Measurements from ENCODE around the gene KAT6B. TPM values are rescaled to one million over a fixed set of nuclear protein-coding genes. Genes with fewer than 3 reads are reported as not detected.

Gene KAT6B
- total and polyA plus RNA-seq, 2 of the 8 experiments (the other 6 are each of a cell fraction or from before 2014, with no cell fraction given) = 7.3 to 30.8 TPM

GRCh38 chr10:74827694-74828093 is 1.3 kb downstream of the KAT6B start:
- H2BK5ac ChIP-seq (ENCODE audit: low read depth, low read length) = no peak overlapping the region
- POLR2A ChIA-PET (ENCODE audit: partially characterized antibody) = interaction anchor here (1.2 to 1.3 kb wide), 4 partner anchors 14 to 408 kb away, joined by 3 to 4 read pairs (median 4); partner anchors contain the start of gene COMTD1
- peak overlapping the region; percentile 65 to 98 (median 76); a peak in 5 of 8 replicates for H3K4me3 ChIP-seq (ENCODE audit: extremely low read depth in 1 of 4, insufficient read depth in 2 of 4, low read depth in 3 of 4, low read length in 4 of 4)
- peaks cover 14% of the 10 kb centered on the region for H3K23me2 ChIP-seq (ENCODE audit: low read depth, low read length)
- peaks cover 3 to 8% (median 5%) of the 10 kb centered on the region in 4 experiments for H3K4me1 ChIP-seq (replicated peaks in 1 of 4; ENCODE audit: control insufficient read depth in 3 of 4, insufficient read depth in 4 of 4, low read length in 3 of 4)
- H3K36me3 ChIP-seq (ENCODE audit: control insufficient read depth in 2 of 4, insufficient read depth in 4 of 4, low read length in 3 of 4) = no peaks in the 10 kb centered on the region
- no peak overlapping the region for H3K56ac ChIP-seq (replicated peaks; ENCODE audit: insufficient read length, low read depth, low read length)
- no peak overlapping the region for H3K23ac ChIP-seq (ENCODE audit: insufficient read length)
- H3K9ac ChIP-seq (replicated peaks in 1 of 4; ENCODE audit: extremely low read depth in 1 of 4, low read depth in 3 of 4, low read length in 3 of 4) = no peak overlapping the region
- no peaks in the 10 kb centered on the region for H3K9me3 ChIP-seq (ENCODE audit: insufficient read depth in 2 of 2, low read depth in 1 of 2, low read length in 1 of 2)
- DNase-seq (ENCODE audit: low read depth in 1 of 2, low spot score in 2 of 2) (no peak), FAIRE-seq (no peak)
- H3K27me3 ChIP-seq (replicated peaks in 1 of 4; ENCODE audit: control insufficient read depth in 3 of 4, extremely low read depth in 1 of 4, insufficient read depth in 3 of 4, low read length in 3 of 4) = no peaks in the 10 kb centered on the region
- H2BK15ac ChIP-seq (ENCODE audit: low read length) = no peak overlapping the region; the same call in 1 of the 2 replicates
- no peak overlapping the region for H2BK120ac ChIP-seq (replicated peaks; ENCODE audit: low read depth, low read length)
- no peak overlapping the region for H2AFZ ChIP-seq (ENCODE audit: low read length)
- no peak overlapping the region for H4K91ac ChIP-seq (replicated peaks; ENCODE audit: insufficient read length, low read length)
- H3K14ac ChIP-seq (ENCODE audit: insufficient read length) = no peak overlapping the region
- H4K8ac ChIP-seq (ENCODE audit: extremely low read depth, insufficient read depth, low read length) = no peak overlapping the region
- H3K4me2 ChIP-seq (ENCODE audit: insufficient read depth in 1 of 2, low read depth in 2 of 2, low read length in 2 of 2) = peak overlapping the region; percentile 93 to 96
- H3K4ac ChIP-seq (replicated peaks; ENCODE audit: insufficient read length, low read depth, low read length) = no peak overlapping the region
- H3K18ac ChIP-seq (ENCODE audit: extremely low read depth, low read length) = no peak overlapping the region
- no peaks in the 10 kb centered on the region for H4K20me1 ChIP-seq (replicated peaks in 1 of 2; ENCODE audit: control insufficient read depth in 1 of 2, insufficient read depth in 2 of 2, low read length in 2 of 2)
- H2AK5ac ChIP-seq (ENCODE audit: low read depth, low read length) = 0 out of 2 replicates have a peak overlapping the region, but pooled peaks have one; percentile 15
- H3K79me2 ChIP-seq (ENCODE audit: control insufficient read depth in 1 of 2, insufficient read depth in 2 of 2, low read length in 2 of 2) = peaks cover 6 to 42% of the 10 kb centered on the region in 2 experiments
- CTCF ChIA-PET (ENCODE audit: partially characterized antibody) = interaction anchor here (1.2 kb wide), 1 partner anchor 193 kb away, joined by 3 read pairs; no protein-coding TSS in a partner anchor
- no peak overlapping the region for H2BK20ac ChIP-seq (ENCODE audit: low read length)
- 91% methylated on average over 7 of the region's 7 CpGs; no CpG with 5 or more reads in 1 of the 2 experiments for WGBS, 2 experiments (ENCODE audit: extremely low coverage in 1 of 2, insufficient coverage in 1 of 2, insufficient read length in 1 of 2, insufficient replicate concordance in 2 of 2, low coverage in 1 of 2, low lambda C conversion rate in 2 of 2, missing lambda C conversion rate in 1 of 2)
- H3K79me1 ChIP-seq (ENCODE audit: low read depth, low read length) = peaks cover 6% of the 10 kb centered on the region
- TF ChIP-seq KDM5A (IDR thresholded peaks at IDR 0.05; ENCODE audit: low read length) (no peak), JUN (IDR thresholded peaks at IDR 0.05; ENCODE audit: low read depth, low read length) (no peak)
- H3K27ac ChIP-seq (ENCODE audit: low read depth, low read length) = no peak overlapping the region
- H2BK12ac ChIP-seq (ENCODE audit: low read depth, low read length) = peak overlapping the region; percentile 50; the same call in 1 of the 2 replicates
- H4K5ac ChIP-seq (ENCODE audit: insufficient read length, low read depth, low read length) = no peak overlapping the region

All from H1 (cell line).